ENCODE data around the gene DIAPH3.

DIAPH3 gene

GRCh38 chr13:60016229-60016628 is 147.5 kb downstream of the DIAPH3 start:
- no peak for TF ChIP-seq CTCF (IDR thresholded peaks at IDR 0.05)
- Histone ChIP-seq H3K36me3 (no peaks in the 10 kb centered on the region), H3K27ac (no peak overlapping the region), H3K4me3 (ENCODE audit: low read depth in 1 of 2, low read length in 1 of 2) (no peak overlapping the region), H3K27me3 (no peaks in the 10 kb centered on the region), H3K9me3 (no peaks in the 10 kb centered on the region), H3K4me1 (ENCODE audit: control insufficient read depth in 1 of 2, insufficient read depth in 1 of 2, low read depth in 1 of 2, low read length in 1 of 2) (no peaks in the 10 kb centered on the region)

- H3K27me3 ChIP-seq: no peaks in the 10 kb centered on the region
- H3K36me3 ChIP-seq: no peaks in the 10 kb centered on the region
- no peaks in the 10 kb centered on the region for H3K9me3 ChIP-seq
- H3K27ac ChIP-seq: no peak overlapping the region
- no peak for TF ChIP-seq CTCF (IDR thresholded peaks at IDR 0.05)
- no peak overlapping the region for H3K4me3 ChIP-seq (ENCODE audit: low read depth in 1 of 2, low read length in 1 of 2)
- no peaks in the 10 kb centered on the region for H3K4me1 ChIP-seq (ENCODE audit: control insufficient read depth in 1 of 2, insufficient read depth in 1 of 2, low read depth in 1 of 2, low read length in 1 of 2)
Observed at GRCh38 chr13:60013166-60013565, 150.6 kb downstream of the DIAPH3 start.

- no peaks in the 10 kb centered on the region for H3K4me1 ChIP-seq (ENCODE audit: control insufficient read depth in 1 of 2, insufficient read depth in 1 of 2, low read depth in 1 of 2, low read length in 1 of 2)
- no peak overlapping the region for H3K4me3 ChIP-seq (ENCODE audit: low read depth in 1 of 2, low read length in 1 of 2)
- no peak for TF ChIP-seq CTCF (IDR thresholded peaks at IDR 0.05)
Observed at GRCh38 chr13:60012488-60012887, 151.2 kb downstream of the DIAPH3 start.

GRCh38 chr13:60009300-60010253 is 154.2 kb downstream of the DIAPH3 start:
- no peaks in the 10 kb centered on the region for H3K4me1 ChIP-seq (ENCODE audit: control insufficient read depth in 1 of 2, insufficient read depth in 1 of 2, low read depth in 1 of 2, low read length in 1 of 2)
- TF ChIP-seq CTCF (IDR thresholded peaks at IDR 0.05): no peak
- no peak overlapping the region for H3K4me3 ChIP-seq (ENCODE audit: low read depth in 1 of 2, low read length in 1 of 2)
- no peaks in the 10 kb centered on the region for H3K27me3 ChIP-seq
- H3K9me3 ChIP-seq: no peaks in the 10 kb centered on the region
- H3K36me3 ChIP-seq: no peaks in the 10 kb centered on the region
- no peak overlapping the region for H3K27ac ChIP-seq

More at GRCh38 chr13:60012488-60012887, 151.2 kb downstream of the DIAPH3 start:
- H3K36me3 ChIP-seq: no peaks in the 10 kb centered on the region
- no peaks in the 10 kb centered on the region for H3K27me3 ChIP-seq
- H3K9me3 ChIP-seq: no peaks in the 10 kb centered on the region
- no peak overlapping the region for H3K27ac ChIP-seq

GRCh38 chr13:60001889-60002288 is 161.8 kb downstream of the DIAPH3 start:
- no peak overlapping the region for H3K27ac ChIP-seq
- no peaks in the 10 kb centered on the region for H3K9me3 ChIP-seq
- no peaks in the 10 kb centered on the region for H3K27me3 ChIP-seq
- no peak for TF ChIP-seq CTCF (IDR thresholded peaks at IDR 0.05)
- peaks cover 0 to 6% of the 10 kb centered on the region in 2 experiments for H3K4me1 ChIP-seq (ENCODE audit: control insufficient read depth in 1 of 2, insufficient read depth in 1 of 2, low read depth in 1 of 2, low read length in 1 of 2)
- H3K36me3 ChIP-seq: no peaks in the 10 kb centered on the region
- no peak overlapping the region for H3K4me3 ChIP-seq (ENCODE audit: low read depth in 1 of 2, low read length in 1 of 2)
